ENCODE data around the gene APBA2. TPM values are rescaled to one million over a fixed set of nuclear protein-coding genes. Genes with fewer than 3 reads are reported as not detected.
A peak's percentile ranks its signal among the peaks of the same experiment; 100 is the strongest.

Gene APBA2
- total RNA-seq, 2 experiments from 2014 or later = 30.8 to 32.0 TPM

GRCh38 chr15:29035336-29036285 is 149.8 kb downstream of the APBA2 start:
- intact Hi-C loops (cut with micrococcal nuclease) = no loop called here
- POLR2A ChIA-PET = no interaction called here
- ATAC-seq (no peak), DNase-seq (no peak)
- H3K4me3 Mint-ChIP-seq = no peak overlapping the region
- H3K36me3 Mint-ChIP-seq (ENCODE audit: low read depth) = peaks cover 15% of the 10 kb centered on the region
- peaks cover 65% of the 10 kb centered on the region for H3K4me1 Mint-ChIP-seq (ENCODE audit: low read depth)
- no peaks in the 10 kb centered on the region for H3K27me3 Mint-ChIP-seq
- CTCF ChIA-PET = interaction anchor here (1.3 kb wide), 1 partner anchor 67 kb away, joined by 3 read pairs; no protein-coding TSS in a partner anchor
- no peak for TF ChIP-seq CTCF (IDR thresholded peaks at IDR 0.05)
- H3K27ac Mint-ChIP-seq = no peak overlapping the region
- H3K9me3 Mint-ChIP-seq = peaks cover 6% of the 10 kb centered on the region

- peak; percentile 19 for DNase-seq
- peak; percentile 35 for ATAC-seq
- no peak overlapping the region for H3K27ac Mint-ChIP-seq
- H3K4me1 Mint-ChIP-seq (ENCODE audit: low read depth) = peaks cover 57% of the 10 kb centered on the region
- ChIA-PET POLR2A (interaction anchor here (0.6 to 2.1 kb wide), 3 partner anchors 8 to 160 kb away, joined by 3 to 4 read pairs (median 3); no protein-coding TSS in a partner anchor), CTCF (interaction anchor here (1.3 to 4.4 kb wide), 2 partner anchors 52 to 100 kb away, joined by 3 to 22 read pairs; no protein-coding TSS in a partner anchor)
- H3K27me3 Mint-ChIP-seq = no peaks in the 10 kb centered on the region
- peaks cover 4% of the 10 kb centered on the region for H3K36me3 Mint-ChIP-seq (ENCODE audit: low read depth)
- intact Hi-C loops (cut with micrococcal nuclease) = no loop called here
- no peak for TF ChIP-seq CTCF (IDR thresholded peaks at IDR 0.05)
- H3K9me3 Mint-ChIP-seq = no peaks in the 10 kb centered on the region
- H3K4me3 Mint-ChIP-seq = no peak overlapping the region
Observed at GRCh38 chr15:29037997-29038705, 152.4 kb downstream of the APBA2 start.

- Mint-ChIP-seq H3K27me3 (no peaks in the 10 kb centered on the region), H3K4me3 (peak overlapping the region; percentile 22), H3K9me3 (no peaks in the 10 kb centered on the region), H3K27ac (peak overlapping the region; percentile 56), H3K36me3 (ENCODE audit: low read depth) (no peaks in the 10 kb centered on the region), H3K4me1 (ENCODE audit: low read depth) (peaks cover 58% of the 10 kb centered on the region)
- ChIA-PET POLR2A (interaction anchor here (0.6 to 2.1 kb wide), 6 partner anchors 12 to 119 kb away, joined by 3 to 4 read pairs (median 3); no protein-coding TSS in a partner anchor), CTCF (interaction anchor here (0.6 to 4.4 kb wide), 7 partner anchors 11 to 98 kb away, joined by 3 to 22 read pairs (median 3); no protein-coding TSS in a partner anchor)
- ATAC-seq (peak; percentile 86), DNase-seq (peak; percentile 61)
- intact Hi-C loops (cut with micrococcal nuclease) = no loop called here
- no peak for TF ChIP-seq CTCF (IDR thresholded peaks at IDR 0.05)
Observed at GRCh38 chr15:29039466-29040369, 153.9 kb downstream of the APBA2 start.

GRCh38 chr15:29040370-29040751 is 154.6 kb downstream of the APBA2 start:
- POLR2A ChIA-PET = interaction anchor here (1.2 to 2.1 kb wide), 3 partner anchors 11 to 119 kb away, joined by 3 to 4 read pairs (median 4); no protein-coding TSS in a partner anchor
- Mint-ChIP-seq H3K9me3 (no peaks in the 10 kb centered on the region), H3K4me1 (ENCODE audit: low read depth) (peaks cover 62% of the 10 kb centered on the region), H3K27me3 (no peaks in the 10 kb centered on the region), H3K27ac (no peak overlapping the region), H3K36me3 (ENCODE audit: low read depth) (no peaks in the 10 kb centered on the region), H3K4me3 (peak overlapping the region; percentile 22)
- no peak for TF ChIP-seq CTCF (IDR thresholded peaks at IDR 0.05)
- ATAC-seq (no peak), DNase-seq (no peak)
- CTCF ChIA-PET = interaction anchor here (0.6 to 4.4 kb wide), 5 partner anchors 11 to 99 kb away, joined by 3 to 22 read pairs (median 3); no protein-coding TSS in a partner anchor
- intact Hi-C loops (cut with micrococcal nuclease) = no loop called here
